ENCODE results near the gene SPINK1.

- no peak for TF ChIP-seq BRD4 (IDR thresholded peaks at IDR 0.05)
- no peak for TF ChIP-seq HDAC2 (IDR thresholded peaks at IDR 0.05)
- no peak for TF ChIP-seq JUN (IDR thresholded peaks at IDR 0.05; ENCODE audit: borderline replicate concordance, low read depth, low read length)
- TF ChIP-seq JUN (CRISPR knock-in tag; IDR thresholded peaks at IDR 0.05; ENCODE audit: borderline replicate concordance): no peak
- TF ChIP-seq, protein P1, sequence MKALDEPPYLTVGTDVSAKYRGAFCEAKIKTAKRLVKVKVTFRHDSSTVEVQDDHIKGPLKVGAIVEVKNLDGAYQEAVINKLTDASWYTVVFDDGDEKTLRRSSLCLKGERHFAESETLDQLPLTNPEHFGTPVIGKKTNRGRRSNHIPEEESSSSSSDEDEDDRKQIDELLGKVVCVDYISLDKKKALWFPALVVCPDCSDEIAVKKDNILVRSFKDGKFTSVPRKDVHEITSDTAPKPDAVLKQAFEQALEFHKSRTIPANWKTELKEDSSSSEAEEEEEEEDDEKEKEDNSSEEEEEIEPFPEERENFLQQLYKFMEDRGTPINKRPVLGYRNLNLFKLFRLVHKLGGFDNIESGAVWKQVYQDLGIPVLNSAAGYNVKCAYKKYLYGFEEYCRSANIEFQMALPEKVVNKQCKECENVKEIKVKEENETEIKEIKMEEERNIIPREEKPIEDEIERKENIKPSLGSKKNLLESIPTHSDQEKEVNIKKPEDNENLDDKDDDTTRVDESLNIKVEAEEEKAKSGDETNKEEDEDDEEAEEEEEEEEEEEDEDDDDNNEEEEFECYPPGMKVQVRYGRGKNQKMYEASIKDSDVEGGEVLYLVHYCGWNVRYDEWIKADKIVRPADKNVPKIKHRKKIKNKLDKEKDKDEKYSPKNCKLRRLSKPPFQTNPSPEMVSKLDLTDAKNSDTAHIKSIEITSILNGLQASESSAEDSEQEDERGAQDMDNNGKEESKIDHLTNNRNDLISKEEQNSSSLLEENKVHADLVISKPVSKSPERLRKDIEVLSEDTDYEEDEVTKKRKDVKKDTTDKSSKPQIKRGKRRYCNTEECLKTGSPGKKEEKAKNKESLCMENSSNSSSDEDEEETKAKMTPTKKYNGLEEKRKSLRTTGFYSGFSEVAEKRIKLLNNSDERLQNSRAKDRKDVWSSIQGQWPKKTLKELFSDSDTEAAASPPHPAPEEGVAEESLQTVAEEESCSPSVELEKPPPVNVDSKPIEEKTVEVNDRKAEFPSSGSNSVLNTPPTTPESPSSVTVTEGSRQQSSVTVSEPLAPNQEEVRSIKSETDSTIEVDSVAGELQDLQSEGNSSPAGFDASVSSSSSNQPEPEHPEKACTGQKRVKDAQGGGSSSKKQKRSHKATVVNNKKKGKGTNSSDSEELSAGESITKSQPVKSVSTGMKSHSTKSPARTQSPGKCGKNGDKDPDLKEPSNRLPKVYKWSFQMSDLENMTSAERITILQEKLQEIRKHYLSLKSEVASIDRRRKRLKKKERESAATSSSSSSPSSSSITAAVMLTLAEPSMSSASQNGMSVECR (CRISPR knock-in tag; IDR thresholded peaks at IDR 0.05): no peak
- TF ChIP-seq, protein P2, sequence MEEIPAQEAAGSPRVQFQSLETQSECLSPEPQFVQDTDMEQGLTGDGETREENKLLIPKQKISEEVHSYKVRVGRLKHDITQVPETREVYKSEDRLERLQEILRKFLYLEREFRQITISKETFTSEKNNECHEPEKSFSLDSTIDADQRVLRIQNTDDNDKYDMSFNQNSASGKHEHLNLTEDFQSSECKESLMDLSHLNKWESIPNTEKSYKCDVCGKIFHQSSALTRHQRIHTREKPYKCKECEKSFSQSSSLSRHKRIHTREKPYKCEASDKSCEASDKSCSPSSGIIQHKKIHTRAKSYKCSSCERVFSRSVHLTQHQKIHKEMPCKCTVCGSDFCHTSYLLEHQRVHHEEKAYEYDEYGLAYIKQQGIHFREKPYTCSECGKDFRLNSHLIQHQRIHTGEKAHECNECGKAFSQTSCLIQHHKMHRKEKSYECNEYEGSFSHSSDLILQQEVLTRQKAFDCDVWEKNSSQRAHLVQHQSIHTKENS (CRISPR knock-in tag; IDR thresholded peaks at IDR 0.05): no peak
- no peak for TF ChIP-seq ZC3H11A (IDR thresholded peaks at IDR 0.05; ENCODE audit: low read depth, low read length)
These were observed 48.3 kb upstream of the SPINK1 start for GRCh38 chr5:147879784-147880183.

All from K562 (cell line).